ENCODE measurements around the gene PPHLN1.
A peak's percentile ranks its signal among the peaks of the same experiment; 100 is the strongest.

PPHLN1 gene

GRCh38 chr12:42325653-42326474, at the start of gene PPHLN1, which contains the start of gene ZCRB1:
PPHLN1 (plus strand) TSS chr12:42326167; CDS start chr12:42335903, 9,736 bp downstream.
ZCRB1 (minus strand) TSS chr12:42326094; CDS start chr12:42324102, 1,992 bp downstream.
- peak; percentile 64 for DNase-seq

GRCh38 chr12:42277396-42278127, 48.4 kb upstream of the PPHLN1 start:
- no peak for DNase-seq

- no peak for DNase-seq
Measured at GRCh38 chr12:42278128-42278510, 47.8 kb upstream of the PPHLN1 start.

GRCh38 chr12:42281278-42281677, 44.7 kb upstream of the PPHLN1 start:
- DNase-seq = no peak

- DNase-seq = no peak
Measured at GRCh38 chr12:42281844-42282243, 44.1 kb upstream of the PPHLN1 start.

- no peak for DNase-seq
Measured at GRCh38 chr12:42282294-42282693, 43.7 kb upstream of the PPHLN1 start.

GRCh38 chr12:42283739-42284138, 42.2 kb upstream of the PPHLN1 start:
- no peak for DNase-seq

GRCh38 chr12:42284157-42284556, 41.8 kb upstream of the PPHLN1 start:
- DNase-seq = no peak

- no peak for DNase-seq
Measured at GRCh38 chr12:42284876-42285275, 41.1 kb upstream of the PPHLN1 start.

- DNase-seq = no peak
Measured at GRCh38 chr12:42285431-42285830, 40.5 kb upstream of the PPHLN1 start.

- no peak for DNase-seq
Measured at GRCh38 chr12:42286741-42287140, 39.2 kb upstream of the PPHLN1 start.

- no peak for DNase-seq
Measured at GRCh38 chr12:42288544-42288943, 37.4 kb upstream of the PPHLN1 start.

GRCh38 chr12:42291680-42292079, 34.3 kb upstream of the PPHLN1 start:
- DNase-seq = no peak

GRCh38 chr12:42296503-42297109, 29.4 kb upstream of the PPHLN1 start:
- DNase-seq = no peak

GRCh38 chr12:42298887-42299286, 27.1 kb upstream of the PPHLN1 start:
- DNase-seq = no peak

- no peak for DNase-seq
Measured at GRCh38 chr12:42299392-42300308, 26.3 kb upstream of the PPHLN1 start.

GRCh38 chr12:42306297-42306696, 19.7 kb upstream of the PPHLN1 start:
- no peak for DNase-seq

- DNase-seq = no peak
Measured at GRCh38 chr12:42308390-42308789, 17.6 kb upstream of the PPHLN1 start.

GRCh38 chr12:42309996-42310395, 16.0 kb upstream of the PPHLN1 start:
- DNase-seq = no peak

- no peak for DNase-seq
Measured at GRCh38 chr12:42315108-42315507, 10.9 kb upstream of the PPHLN1 start.

GRCh38 chr12:42320796-42321195, 5.2 kb upstream of the PPHLN1 start:
- no peak for DNase-seq

GRCh38 chr12:42322567-42322966, 3.4 kb upstream of the PPHLN1 start:
- no peak for DNase-seq

- no peak for DNase-seq
Measured at GRCh38 chr12:42323856-42324255, 2.1 kb upstream of the PPHLN1 start.
